Measurements from ENCODE around the gene MPZL1.
A peak's percentile ranks its signal among the peaks of the same experiment; 100 is the strongest.
"Not testable (repeated sequence)": the region's sequence is repeated elsewhere in the genome, so short reads cannot be mapped to it uniquely, and the experiment has no call there.

MPZL1 gene

GRCh38 chr1:167805041-167805556 is 83.3 kb downstream of the MPZL1 start:
- no peak for TF ChIP-seq JUND (IDR thresholded peaks at IDR 0.05; ENCODE audit: low read depth)
- in situ Hi-C loops (cut with HindIII; ENCODE audit: low pct_unique_long_range_greater_than_20kb, low sequenced_read_pairs), result no loop called here

GRCh38 chr1:167806235-167806634 is 84.5 kb downstream of the MPZL1 start:
- DNase-seq (ENCODE audit: low read depth in 1 of 2, low spot score in 1 of 2); in situ Hi-C loops (cut with HindIII; ENCODE audit: low pct_unique_long_range_greater_than_20kb, low sequenced_read_pairs): not testable (repeated sequence)

More at GRCh38 chr1:167805041-167805556, 83.3 kb downstream of the MPZL1 start:
- DNase-seq (ENCODE audit: low read depth in 1 of 2, low spot score in 1 of 2), result no peak

- DNase-seq (ENCODE audit: low read depth in 1 of 2, low spot score in 1 of 2); in situ Hi-C loops (cut with HindIII; ENCODE audit: low pct_unique_long_range_greater_than_20kb, low sequenced_read_pairs): not testable (repeated sequence)
These were observed 84.9 kb downstream of the MPZL1 start for GRCh38 chr1:167806676-167807075.

- TF ChIP-seq JUND (IDR thresholded peaks at IDR 0.05; ENCODE audit: low read depth), result no peak
- DNase-seq (ENCODE audit: low read depth in 1 of 2, low spot score in 1 of 2), result no peak
- in situ Hi-C loops (cut with HindIII; ENCODE audit: low pct_unique_long_range_greater_than_20kb, low sequenced_read_pairs), result no loop called here
These were observed 86.3 kb downstream of the MPZL1 start for GRCh38 chr1:167808104-167808503.

GRCh38 chr1:167808690-167809089 is 86.9 kb downstream of the MPZL1 start:
- in situ Hi-C loops (cut with HindIII; ENCODE audit: low pct_unique_long_range_greater_than_20kb, low sequenced_read_pairs), result no loop called here
- no peak for TF ChIP-seq JUND (IDR thresholded peaks at IDR 0.05; ENCODE audit: low read depth)
- DNase-seq (ENCODE audit: low read depth in 1 of 2, low spot score in 1 of 2), result no peak

- TF ChIP-seq JUND (IDR thresholded peaks at IDR 0.05; ENCODE audit: low read depth), result no peak
- no peak for DNase-seq (ENCODE audit: low read depth in 1 of 2, low spot score in 1 of 2)
- in situ Hi-C loops (cut with HindIII; ENCODE audit: low pct_unique_long_range_greater_than_20kb, low sequenced_read_pairs), result no loop called here
These were observed 91.2 kb downstream of the MPZL1 start for GRCh38 chr1:167812972-167813371.

- in situ Hi-C loops (cut with HindIII; ENCODE audit: low pct_unique_long_range_greater_than_20kb, low sequenced_read_pairs), result no loop called here
- TF ChIP-seq JUND (IDR thresholded peaks at IDR 0.05; ENCODE audit: low read depth), result no peak
- DNase-seq (ENCODE audit: low read depth in 1 of 2, low spot score in 1 of 2), result no peak
These were observed 93.9 kb downstream of the MPZL1 start for GRCh38 chr1:167815650-167816049.

GRCh38 chr1:167819849-167820683 is 98.3 kb downstream of the MPZL1 start:
- TF ChIP-seq JUND (IDR thresholded peaks at IDR 0.05; ENCODE audit: low read depth), result no peak
- in situ Hi-C loops (cut with HindIII; ENCODE audit: low pct_unique_long_range_greater_than_20kb, low sequenced_read_pairs), result no loop called here
- DNase-seq (ENCODE audit: low read depth in 1 of 2, low spot score in 1 of 2), result peak; percentile 84 to 93

GRCh38 chr1:167820684-167821355 is 99.0 kb downstream of the MPZL1 start:
- in situ Hi-C loops (cut with HindIII; ENCODE audit: low pct_unique_long_range_greater_than_20kb, low sequenced_read_pairs), result no loop called here
- no peak for DNase-seq (ENCODE audit: low read depth in 1 of 2, low spot score in 1 of 2)
- TF ChIP-seq JUND (IDR thresholded peaks at IDR 0.05; ENCODE audit: low read depth), result no peak

- in situ Hi-C loops (cut with HindIII; ENCODE audit: low pct_unique_long_range_greater_than_20kb, low sequenced_read_pairs), result no loop called here
- no peak for DNase-seq (ENCODE audit: low read depth in 1 of 2, low spot score in 1 of 2)
- TF ChIP-seq JUND (IDR thresholded peaks at IDR 0.05; ENCODE audit: low read depth), result no peak
These were observed 99.5 kb downstream of the MPZL1 start for GRCh38 chr1:167821356-167821685.

- no peak for DNase-seq (ENCODE audit: low read depth in 1 of 2, low spot score in 1 of 2)
- in situ Hi-C loops (cut with HindIII; ENCODE audit: low pct_unique_long_range_greater_than_20kb, low sequenced_read_pairs), result no loop called here
- no peak for TF ChIP-seq JUND (IDR thresholded peaks at IDR 0.05; ENCODE audit: low read depth)
These were observed 100.3 kb downstream of the MPZL1 start for GRCh38 chr1:167821969-167822685.

- in situ Hi-C loops (cut with HindIII; ENCODE audit: low pct_unique_long_range_greater_than_20kb, low sequenced_read_pairs), result no loop called here
- TF ChIP-seq JUND (IDR thresholded peaks at IDR 0.05; ENCODE audit: low read depth), result no peak
These were observed 102.5 kb downstream of the MPZL1 start for GRCh38 chr1:167824163-167824794.

More at GRCh38 chr1:167824163-167824794, 102.5 kb downstream of the MPZL1 start:
- no peak for DNase-seq (ENCODE audit: low read depth in 1 of 2, low spot score in 1 of 2)
